Chondrocyte (in vitro differentiated cells): Measurements from ENCODE around the gene TMEM178B. TPM values are rescaled to one million over a fixed set of nuclear protein-coding genes. Genes with fewer than 3 reads are reported as not detected.
"Not testable (repeated sequence)": the region's sequence is repeated elsewhere in the genome, so short reads cannot be mapped to it uniquely, and the experiment has no call there.

Source experiments
- DNase-seq: peaks from one replicate; pipeline ENCODE4 v3.0.0; 2021; ENCODE audit warnings: mixed read lengths, low spot score
- H3K27ac Mint-ChIP-seq: one replicate; pipeline ENCODE4 v1.8.0; 2021; ENCODE audit warnings: mild to moderate bottlenecking, moderate library complexity, mixed read lengths; ENCODE audit not compliant: unreplicated experiment
- H3K27me3 Mint-ChIP-seq: 2 replicates; pipeline ENCODE4 v1.8.0; 2021; ENCODE audit warnings: low read depth, mixed read lengths
- H3K36me3 Mint-ChIP-seq: 2 replicates; pipeline ENCODE4 v1.8.0; 2021; ENCODE audit warnings: low read depth, mixed read lengths
- H3K4me1 Mint-ChIP-seq: 2 replicates; pipeline ENCODE4 v1.8.0; 2021; ENCODE audit warnings: low read depth, mild to moderate bottlenecking, mixed read lengths
- H3K4me3 Mint-ChIP-seq: one replicate; pipeline ENCODE4 v1.8.0; 2021; ENCODE audit warnings: mild to moderate bottlenecking, moderate library complexity, mixed read lengths; ENCODE audit not compliant: unreplicated experiment
- H3K9me3 Mint-ChIP-seq: 2 replicates; pipeline ENCODE4 v1.8.0; 2021; ENCODE audit warnings: low read depth, mixed read lengths
- total RNA-seq: library from RNA; stranded (reverse); gene quantifications from 3 replicates; pipeline ENCODE4 v1.2.1, GENCODE V29; 2021
- TF ChIP-seq, protein P1 (sequence below): fragments of 200-600 bp; sonication (generic); IDR thresholded peaks from 2 replicates; pipeline ENCODE4 v1.5.0; 2021; ENCODE audit warnings: antibody characterized with exemption, mild to moderate bottlenecking, moderate library complexity

TMEM178B gene
- total RNA-seq, 1 donor from 2014 or later = 0.92 TPM

DNA sequence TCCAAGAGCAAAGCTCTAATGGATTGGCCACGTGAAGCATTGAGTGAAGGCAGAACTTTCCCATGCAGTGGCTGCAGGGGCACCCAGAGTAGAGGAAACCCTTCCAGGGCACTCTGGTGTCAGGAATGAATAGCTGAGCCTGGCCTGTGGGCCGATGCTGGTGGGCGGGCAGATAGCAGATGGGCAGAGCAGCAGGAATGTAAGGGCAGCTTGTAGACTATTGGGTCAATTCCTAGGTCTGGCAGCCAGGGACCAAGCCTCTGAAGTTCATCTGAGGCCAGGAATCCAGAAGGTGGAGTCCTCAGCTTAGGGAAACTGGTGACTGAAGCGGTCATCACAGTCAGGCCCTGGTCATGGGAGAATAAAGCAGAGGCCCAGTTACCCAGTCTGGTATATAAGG is 115.4 kb downstream of the TMEM178B start:
- no peak overlapping the region for H3K4me3 Mint-ChIP-seq
- H3K9me3 Mint-ChIP-seq = no peaks in the 10 kb centered on the region
- no peak overlapping the region for H3K27ac Mint-ChIP-seq
- no peaks in the 10 kb centered on the region for H3K36me3 Mint-ChIP-seq
- no peaks in the 10 kb centered on the region for H3K4me1 Mint-ChIP-seq
- H3K27me3 Mint-ChIP-seq = peaks cover 1% of the 10 kb centered on the region
- TF ChIP-seq, protein P1, sequence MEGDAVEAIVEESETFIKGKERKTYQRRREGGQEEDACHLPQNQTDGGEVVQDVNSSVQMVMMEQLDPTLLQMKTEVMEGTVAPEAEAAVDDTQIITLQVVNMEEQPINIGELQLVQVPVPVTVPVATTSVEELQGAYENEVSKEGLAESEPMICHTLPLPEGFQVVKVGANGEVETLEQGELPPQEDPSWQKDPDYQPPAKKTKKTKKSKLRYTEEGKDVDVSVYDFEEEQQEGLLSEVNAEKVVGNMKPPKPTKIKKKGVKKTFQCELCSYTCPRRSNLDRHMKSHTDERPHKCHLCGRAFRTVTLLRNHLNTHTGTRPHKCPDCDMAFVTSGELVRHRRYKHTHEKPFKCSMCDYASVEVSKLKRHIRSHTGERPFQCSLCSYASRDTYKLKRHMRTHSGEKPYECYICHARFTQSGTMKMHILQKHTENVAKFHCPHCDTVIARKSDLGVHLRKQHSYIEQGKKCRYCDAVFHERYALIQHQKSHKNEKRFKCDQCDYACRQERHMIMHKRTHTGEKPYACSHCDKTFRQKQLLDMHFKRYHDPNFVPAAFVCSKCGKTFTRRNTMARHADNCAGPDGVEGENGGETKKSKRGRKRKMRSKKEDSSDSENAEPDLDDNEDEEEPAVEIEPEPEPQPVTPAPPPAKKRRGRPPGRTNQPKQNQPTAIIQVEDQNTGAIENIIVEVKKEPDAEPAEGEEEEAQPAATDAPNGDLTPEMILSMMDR = no peak
- no peak for DNase-seq

DNA sequence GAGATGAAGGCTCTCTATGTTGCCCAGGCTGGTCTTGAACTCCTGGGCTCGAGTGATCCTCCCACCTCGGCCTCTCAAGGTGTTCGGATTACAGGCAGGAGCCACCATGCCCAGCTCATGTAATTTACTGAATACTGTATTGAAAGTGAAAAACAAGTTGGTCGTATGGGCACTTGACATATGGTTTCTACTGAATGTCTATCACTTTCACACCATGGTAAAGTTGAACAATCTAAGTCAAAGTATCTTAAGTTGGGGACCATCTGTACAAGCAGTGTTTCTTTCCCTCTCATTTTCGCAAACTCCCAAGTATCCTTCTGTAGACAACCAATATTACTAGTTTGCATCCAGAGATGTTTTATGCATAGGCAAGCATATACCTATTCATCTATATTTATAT is 116.6 kb downstream of the TMEM178B start:
- no peaks in the 10 kb centered on the region for H3K36me3 Mint-ChIP-seq
- no peak overlapping the region for H3K4me3 Mint-ChIP-seq
- peaks cover 1% of the 10 kb centered on the region for H3K27me3 Mint-ChIP-seq
- TF ChIP-seq, protein P1 = no peak
- no peak for DNase-seq
- H3K9me3 Mint-ChIP-seq = no peaks in the 10 kb centered on the region
- no peaks in the 10 kb centered on the region for H3K4me1 Mint-ChIP-seq
- no peak overlapping the region for H3K27ac Mint-ChIP-seq

DNA sequence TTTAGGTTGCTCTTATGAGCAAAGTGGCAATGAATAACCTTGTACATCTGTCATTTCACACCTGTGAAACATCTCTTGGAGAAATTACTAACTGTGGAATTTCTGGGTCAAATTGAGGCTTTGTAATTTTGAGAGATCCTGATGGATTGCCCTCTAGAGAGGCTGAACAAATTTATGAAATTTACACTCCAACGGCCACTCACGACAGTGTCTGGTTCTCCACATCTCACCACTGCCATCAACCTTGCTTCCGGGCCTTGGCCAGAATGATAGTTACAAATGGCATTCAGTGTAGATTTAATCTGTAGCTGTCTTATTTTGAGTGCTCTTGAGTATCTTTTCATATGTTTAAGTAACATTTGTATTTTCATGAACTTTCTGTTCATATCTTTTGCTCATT is 117.4 kb downstream of the TMEM178B start:
- no peaks in the 10 kb centered on the region for H3K9me3 Mint-ChIP-seq
- DNase-seq = no peak
- H3K4me1 Mint-ChIP-seq = no peaks in the 10 kb centered on the region
- peaks cover 1% of the 10 kb centered on the region for H3K27me3 Mint-ChIP-seq
- H3K27ac Mint-ChIP-seq = no peak overlapping the region
- no peaks in the 10 kb centered on the region for H3K36me3 Mint-ChIP-seq
- H3K4me3 Mint-ChIP-seq = no peak overlapping the region
- TF ChIP-seq, protein P1 = no peak

DNA sequence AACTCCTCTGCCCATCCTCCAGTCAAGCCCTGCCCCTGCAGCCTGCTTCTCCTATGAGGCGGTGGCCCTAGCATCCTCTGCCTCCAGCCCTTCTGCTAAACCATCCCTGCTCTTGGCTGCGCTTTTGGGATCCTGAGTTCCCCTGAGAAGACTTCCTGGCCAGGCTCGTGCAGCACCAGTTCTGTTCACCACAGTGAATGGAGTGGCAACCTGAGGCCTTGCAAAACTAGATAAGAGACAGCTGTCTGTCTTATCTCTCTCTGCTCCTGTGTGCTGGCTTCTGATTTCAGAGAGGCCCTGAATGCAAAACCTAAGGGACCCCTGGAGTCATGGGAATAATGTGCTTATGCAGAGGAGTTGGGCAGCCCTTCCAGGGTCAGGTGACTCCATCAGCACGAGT is 119.2 kb downstream of the TMEM178B start:
- H3K36me3 Mint-ChIP-seq = no peaks in the 10 kb centered on the region
- H3K4me1 Mint-ChIP-seq = no peaks in the 10 kb centered on the region
- DNase-seq = no peak
- H3K27me3 Mint-ChIP-seq = peaks cover 4% of the 10 kb centered on the region
- no peak overlapping the region for H3K4me3 Mint-ChIP-seq
- no peak overlapping the region for H3K27ac Mint-ChIP-seq
- no peaks in the 10 kb centered on the region for H3K9me3 Mint-ChIP-seq
- TF ChIP-seq, protein P1 = no peak

DNA sequence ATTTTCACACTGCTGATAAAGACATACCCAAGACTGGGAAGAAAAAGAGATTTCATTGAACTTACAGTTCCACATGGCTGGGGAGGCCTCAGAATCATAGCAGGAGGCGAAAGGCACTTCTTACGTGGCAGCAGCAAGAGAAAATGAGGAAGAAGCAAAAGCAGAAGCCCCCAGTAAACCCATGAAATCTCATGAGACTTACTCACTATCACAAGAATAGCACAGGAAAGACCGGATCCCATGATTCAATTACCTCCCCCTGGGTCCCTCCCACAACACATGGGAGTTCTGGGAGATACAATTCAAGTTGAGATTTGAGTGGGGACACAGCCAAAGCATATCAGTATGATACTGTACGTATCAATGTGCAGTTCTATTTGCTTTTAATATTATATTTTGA is 121.9 kb downstream of the TMEM178B start:
- H3K4me3 Mint-ChIP-seq, H3K27ac Mint-ChIP-seq, H3K36me3 Mint-ChIP-seq, H3K9me3 Mint-ChIP-seq, DNase-seq, H3K4me1 Mint-ChIP-seq: not testable (repeated sequence)
- peaks cover 10% of the 10 kb centered on the region for H3K27me3 Mint-ChIP-seq

DNA sequence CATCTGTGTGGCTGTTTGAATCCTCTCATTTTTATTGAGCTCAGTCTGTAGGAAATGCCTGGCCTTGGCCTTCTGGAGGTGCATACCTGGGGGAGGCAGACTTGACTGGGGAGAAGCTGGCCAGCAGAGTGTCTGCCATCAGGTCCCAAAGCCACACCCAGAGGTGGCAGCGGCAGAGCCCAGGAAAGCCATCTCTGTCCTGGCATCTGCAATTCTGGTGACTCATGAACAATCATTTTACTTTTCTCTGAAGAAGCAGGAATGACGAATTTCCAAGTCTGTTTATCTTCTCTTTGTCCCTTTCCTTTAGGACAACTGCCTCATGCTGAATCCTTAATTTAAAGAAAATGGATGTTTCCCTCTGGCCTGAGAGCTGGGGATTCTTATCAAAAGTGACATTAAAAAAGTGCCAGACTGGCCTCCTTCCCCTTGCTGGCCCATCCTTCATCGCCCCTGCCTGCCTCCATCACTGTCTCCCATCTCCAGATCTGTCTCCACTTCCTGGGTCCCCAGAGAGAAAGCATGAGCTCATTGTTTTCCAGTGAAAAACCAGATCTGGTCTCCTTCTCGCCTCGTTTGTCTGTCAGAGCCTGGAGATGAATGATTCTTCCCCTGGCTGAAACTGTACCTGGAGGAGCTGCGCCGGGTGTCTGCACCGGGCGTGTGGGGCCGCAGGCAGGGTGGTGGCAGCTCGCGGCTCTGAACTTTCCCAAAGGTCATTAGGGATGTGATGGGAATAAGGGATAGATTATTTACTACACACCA is 124.5 kb downstream of the TMEM178B start:
- H3K36me3 Mint-ChIP-seq = no peaks in the 10 kb centered on the region
- TF ChIP-seq, protein P1 = no peak
- H3K4me3 Mint-ChIP-seq = no peak overlapping the region
- DNase-seq = no peak
- no peaks in the 10 kb centered on the region for H3K4me1 Mint-ChIP-seq
- peaks cover 11% of the 10 kb centered on the region for H3K27me3 Mint-ChIP-seq
- no peak overlapping the region for H3K27ac Mint-ChIP-seq
- H3K9me3 Mint-ChIP-seq = no peaks in the 10 kb centered on the region
